ENCODE data around the gene ELP1. TPM values are rescaled to one million over a fixed set of nuclear protein-coding genes. Genes with fewer than 3 reads are reported as not detected.

ELP1 gene
- total and polyA plus RNA-seq, 3 donors from 2014 or later, result 20.8 to 36.6 (median 32.7) TPM

GRCh38 chr9:108823829-108824228 lies 110.1 kb downstream of the ELP1 start:
- no peak overlapping the region for H3K27ac ChIP-seq
- intact Hi-C loops (cut with DNase I; ENCODE audit: low total_unique reads), result no loop called here
- DNase-seq, result no peak

More at GRCh38 chr9:108823829-108824228, 110.1 kb downstream of the ELP1 start:
- no peaks in the 10 kb centered on the region for H3K27me3 ChIP-seq
- H3K4me1 ChIP-seq, result no peaks in the 10 kb centered on the region
- no peak for TF ChIP-seq CTCF (IDR thresholded peaks at IDR 0.05)
- TF ChIP-seq POLR2A (IDR thresholded peaks at IDR 0.05), result no peak
- no peaks in the 10 kb centered on the region for H3K9me3 ChIP-seq
- no peaks in the 10 kb centered on the region for H3K36me3 ChIP-seq (ENCODE audit: low read depth, missing control alignments)
- no peak overlapping the region for H3K4me3 ChIP-seq
- 78 to 84% methylated on average over 3 of the region's 3 CpGs for WGBS, 2 donors

Small RNAs within 50 kb of the gene (small RNA-seq; reads per million reads assigned to genes)
- 0 to 0.18 reads per million in 2 donors for gene AL359692.1

Other genes starting within 250 kb of the ELP1 start
- gene ACTL7B, start 78.1 kb downstream of the ELP1 start, total RNA-seq, result 100 to 1,000 TPM in 1 of 2 donors, 10 to 100 TPM in 1; 72.6 to 129 TPM
- gene ACTL7B, start 78.1 kb downstream of the ELP1 start, polyA plus RNA-seq (ENCODE audit: insufficient read depth, low read depth, low replicate concordance), result 162 TPM
- 100 to 1,000 TPM in 1 of 2 donors, 10 to 100 TPM in 1; 74.9 to 168 TPM for gene ACTL7A, start 71.9 kb downstream of the ELP1 start, total RNA-seq
- 292 TPM for gene ACTL7A, start 71.9 kb downstream of the ELP1 start, polyA plus RNA-seq (ENCODE audit: insufficient read depth, low read depth, low replicate concordance)
- gene ABITRAM, start 276 bp upstream of the ELP1 start, total RNA-seq, result 10 to 100 TPM in 1 of 2 donors, 1 to 10 TPM in 1; 8.6 to 18.3 TPM
- 33.3 TPM for gene ABITRAM, start 276 bp upstream of the ELP1 start, polyA plus RNA-seq (ENCODE audit: insufficient read depth, low read depth, low replicate concordance)
- gene CTNNAL1, start 79.4 kb upstream of the ELP1 start, total RNA-seq, result 10 to 100 TPM; 86.4 to 92.7 TPM
- 52.3 TPM for gene CTNNAL1, start 79.4 kb upstream of the ELP1 start, polyA plus RNA-seq (ENCODE audit: insufficient read depth, low read depth, low replicate concordance)
- gene TMEM245, start 185.8 kb upstream of the ELP1 start, total RNA-seq, result 10 to 100 TPM; 63.6 to 67.6 TPM
- 44.9 TPM for gene TMEM245, start 185.8 kb upstream of the ELP1 start, polyA plus RNA-seq (ENCODE audit: insufficient read depth, low read depth, low replicate concordance)
- gene FRRS1L, start 233.1 kb upstream of the ELP1 start, total RNA-seq, result 1 to 10 TPM; 5.3 to 9.3 TPM
- gene FRRS1L, start 233.1 kb upstream of the ELP1 start, polyA plus RNA-seq (ENCODE audit: insufficient read depth, low read depth, low replicate concordance), result 6.0 TPM

Measured in testis (tissue), 3 donors.